ENCODE measurements around the gene PPIL1. TPM values are rescaled to one million over a fixed set of nuclear protein-coding genes. Genes with fewer than 3 reads are reported as not detected.

PPIL1 gene
- total RNA-seq, 4 donors from 2014 or later = 2.2 to 9.3 (median 7.3) TPM

DNA sequence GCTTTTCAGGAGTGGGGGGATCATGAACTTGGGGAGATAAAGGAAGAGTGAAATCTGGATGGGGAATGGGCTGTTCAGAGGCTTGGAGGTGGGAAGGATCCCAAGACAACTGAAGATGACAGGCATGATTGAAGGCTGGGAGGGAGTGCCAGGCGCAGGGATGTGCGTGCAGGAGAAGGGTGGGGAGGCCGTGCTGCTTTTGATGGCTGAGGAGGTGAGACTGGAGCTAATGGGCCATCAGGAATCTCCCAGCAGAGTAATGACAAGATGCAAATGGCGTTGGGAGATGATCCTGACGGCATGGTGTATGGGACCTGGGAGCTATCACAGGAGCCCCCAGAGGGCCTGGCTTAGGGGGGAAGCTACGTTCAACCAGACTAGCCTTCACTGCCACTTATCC, 36.9 kb downstream of the PPIL1 start:
- intact Hi-C loops (cut with DNase I; ENCODE audit: low total_unique reads) = no loop called here
- DNase-seq (ENCODE audit: low spot score in 2 of 2) = no peak
- 83 to 87% methylated on average over 6 of the region's 6 CpGs for WGBS, 2 donors
- TF ChIP-seq, protein P1, sequence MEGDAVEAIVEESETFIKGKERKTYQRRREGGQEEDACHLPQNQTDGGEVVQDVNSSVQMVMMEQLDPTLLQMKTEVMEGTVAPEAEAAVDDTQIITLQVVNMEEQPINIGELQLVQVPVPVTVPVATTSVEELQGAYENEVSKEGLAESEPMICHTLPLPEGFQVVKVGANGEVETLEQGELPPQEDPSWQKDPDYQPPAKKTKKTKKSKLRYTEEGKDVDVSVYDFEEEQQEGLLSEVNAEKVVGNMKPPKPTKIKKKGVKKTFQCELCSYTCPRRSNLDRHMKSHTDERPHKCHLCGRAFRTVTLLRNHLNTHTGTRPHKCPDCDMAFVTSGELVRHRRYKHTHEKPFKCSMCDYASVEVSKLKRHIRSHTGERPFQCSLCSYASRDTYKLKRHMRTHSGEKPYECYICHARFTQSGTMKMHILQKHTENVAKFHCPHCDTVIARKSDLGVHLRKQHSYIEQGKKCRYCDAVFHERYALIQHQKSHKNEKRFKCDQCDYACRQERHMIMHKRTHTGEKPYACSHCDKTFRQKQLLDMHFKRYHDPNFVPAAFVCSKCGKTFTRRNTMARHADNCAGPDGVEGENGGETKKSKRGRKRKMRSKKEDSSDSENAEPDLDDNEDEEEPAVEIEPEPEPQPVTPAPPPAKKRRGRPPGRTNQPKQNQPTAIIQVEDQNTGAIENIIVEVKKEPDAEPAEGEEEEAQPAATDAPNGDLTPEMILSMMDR (IDR thresholded peaks at IDR 0.05) = no peak
- H3K4me3 ChIP-seq (ENCODE audit: low read depth, poor library complexity, severe bottlenecking) = no peak overlapping the region

GRCh38 chr6:36837022-36837339, 37.6 kb downstream of the PPIL1 start:
- DNase-seq (ENCODE audit: low spot score in 2 of 2) = no peak
- no peak overlapping the region for H3K4me3 ChIP-seq (ENCODE audit: low read depth, poor library complexity, severe bottlenecking)
- TF ChIP-seq, protein P1 (IDR thresholded peaks at IDR 0.05) = no peak
- TF ChIP-seq POLR2A (IDR thresholded peaks at IDR 0.05) = no peak
- intact Hi-C loops (cut with DNase I; ENCODE audit: low total_unique reads) = no loop called here
- 100% methylated on average over 2 of the region's 2 CpGs for WGBS, 2 donors

- TF ChIP-seq, protein P1 (IDR thresholded peaks at IDR 0.05) = no peak
- TF ChIP-seq POLR2A (IDR thresholded peaks at IDR 0.05) = no peak
- intact Hi-C loops (cut with DNase I; ENCODE audit: low total_unique reads) = no loop called here
- H3K4me3 ChIP-seq (ENCODE audit: low read depth, poor library complexity, severe bottlenecking) = no peak overlapping the region
- WGBS, 2 donors = 74 to 89% methylated on average over 3 of the region's 3 CpGs
- DNase-seq (ENCODE audit: low spot score in 2 of 2) = no peak
Measured at GRCh38 chr6:36836111-36837021, 38.2 kb downstream of the PPIL1 start.

DNA sequence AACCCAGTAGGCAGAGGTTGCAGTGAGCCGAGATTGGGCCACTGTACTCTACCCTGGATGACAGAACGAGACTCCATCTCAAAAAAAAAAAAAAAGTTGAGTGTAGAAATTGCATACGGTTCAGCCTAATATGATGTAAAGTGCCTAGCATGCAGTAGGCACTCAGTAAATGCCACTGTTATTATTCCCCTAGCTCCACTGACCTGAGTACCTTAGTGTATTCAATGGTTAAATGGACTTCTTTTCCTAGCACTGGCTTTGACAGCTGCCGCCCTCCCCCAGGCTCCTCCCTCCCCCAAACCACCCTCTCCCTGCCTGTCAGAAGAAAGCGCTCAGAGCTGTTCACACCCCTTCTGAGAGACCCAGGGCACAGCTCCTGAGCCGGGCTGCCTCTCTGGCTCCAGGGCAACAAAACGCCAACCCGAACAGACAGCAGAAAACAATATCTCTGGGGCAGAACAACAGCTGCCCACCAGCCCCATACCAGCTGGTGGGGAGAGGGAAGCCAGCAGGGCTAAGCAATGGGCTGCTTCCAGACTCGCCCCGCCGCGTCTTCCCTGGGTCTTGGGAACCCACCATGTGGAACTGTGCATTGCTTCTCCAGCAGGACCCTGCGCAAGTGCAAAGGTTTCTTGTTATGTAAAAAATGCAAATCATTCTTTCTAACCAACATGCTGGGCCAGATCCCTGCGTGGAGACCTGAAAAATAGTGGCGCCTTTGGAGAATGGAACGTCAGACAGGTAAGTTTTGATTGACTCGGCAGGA, 39.8 kb downstream of the PPIL1 start:
- WGBS, 2 donors = 40 to 42% methylated on average over 17 of the region's 17 CpGs
- H3K4me3 ChIP-seq (ENCODE audit: low read depth, poor library complexity, severe bottlenecking) = no peak overlapping the region
- no peak for DNase-seq (ENCODE audit: low spot score in 2 of 2)
- no peak for TF ChIP-seq POLR2A (IDR thresholded peaks at IDR 0.05)
- TF ChIP-seq, protein P1 (IDR thresholded peaks at IDR 0.05) = no peak
- intact Hi-C loops (cut with DNase I; ENCODE audit: low total_unique reads) = no loop called here

- intact Hi-C loops (cut with DNase I; ENCODE audit: low total_unique reads) = no loop called here
- WGBS, 2 donors = 87 to 94% methylated on average over 7 of the region's 7 CpGs
Measured at GRCh38 chr6:36833182-36833789, 41.3 kb downstream of the PPIL1 start.

More at GRCh38 chr6:36833182-36833789, 41.3 kb downstream of the PPIL1 start:
- no peak for TF ChIP-seq POLR2A (IDR thresholded peaks at IDR 0.05)
- TF ChIP-seq, protein P1 (IDR thresholded peaks at IDR 0.05) = no peak
- H3K4me3 ChIP-seq (ENCODE audit: low read depth, poor library complexity, severe bottlenecking) = no peak overlapping the region
- no peak for DNase-seq (ENCODE audit: low spot score in 2 of 2)

Measured in lower leg skin (tissue), 4 donors.